COR-L47 (cell line): ENCODE results near the gene TAF6.
"Not testable (repeated sequence)": the region's sequence is repeated elsewhere in the genome, so short reads cannot be mapped to it uniquely, and the experiment has no call there.

Experiments
- DNase-seq: peaks from one replicate; lab custom pipeline; 2025; lab: John Stamatoyannopoulos, UW

The TAF6 gene

DNA sequence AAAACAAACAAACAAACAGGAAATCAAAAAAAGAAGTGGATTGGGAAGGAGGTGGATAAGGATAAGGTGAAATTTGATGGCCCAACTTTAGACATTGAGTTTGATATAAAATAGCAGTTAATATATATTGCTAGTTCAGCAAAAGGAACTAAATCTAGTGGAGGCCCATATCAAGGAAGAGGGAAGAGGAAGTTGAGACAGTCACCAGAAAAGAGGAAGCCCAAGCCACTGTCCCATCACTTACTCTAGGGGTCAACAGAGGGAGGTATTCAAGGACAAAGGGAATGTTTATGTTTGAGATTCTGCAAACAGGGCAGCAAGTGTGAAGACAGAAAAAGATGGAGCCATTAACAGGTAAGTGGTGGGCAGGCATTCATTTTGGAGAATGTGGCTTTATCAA lies 33.2 kb upstream of the TAF6 start:
- DNase-seq: no peak

DNA sequence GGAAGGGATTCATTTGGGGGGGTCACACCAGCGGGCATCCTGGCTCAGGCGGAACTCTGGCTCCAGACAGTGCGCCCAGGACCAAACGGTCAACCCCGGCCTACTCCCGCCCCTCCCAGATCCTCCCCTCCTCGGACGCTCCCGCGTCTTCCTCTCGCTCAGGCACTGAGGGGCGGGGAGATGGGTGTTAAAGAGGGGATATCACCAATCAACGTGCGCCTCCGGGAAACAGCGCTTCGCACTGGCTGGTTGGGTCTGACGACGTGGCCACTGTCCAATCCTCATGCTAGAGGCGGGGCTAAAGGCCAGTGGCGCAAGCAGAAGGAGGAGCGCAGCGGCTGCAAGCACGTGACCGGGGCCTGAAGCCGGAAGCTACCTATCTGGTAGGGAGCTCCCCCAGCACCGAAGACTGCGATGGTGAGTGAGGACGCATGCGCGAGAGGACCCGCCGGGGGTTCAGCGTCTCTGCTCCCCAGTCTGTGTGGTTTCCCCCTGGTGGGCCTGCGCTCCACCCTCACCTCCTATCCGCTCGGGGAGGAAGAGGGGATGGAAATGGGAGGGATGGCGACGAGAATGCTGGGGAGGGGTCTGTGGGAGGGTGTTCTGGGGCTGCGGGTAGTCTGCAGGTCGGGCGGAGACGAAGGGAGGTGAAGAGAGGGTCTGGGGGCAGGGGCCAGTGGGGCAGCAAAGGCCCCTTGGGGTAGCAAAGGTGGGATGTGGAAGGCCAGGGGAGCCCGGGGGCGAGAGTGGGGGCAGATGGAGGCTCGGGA lies 29.6 kb upstream of the TAF6 start, which contains the start of gene LAMTOR4:
Gene LAMTOR4, plus strand, starts transcription at position 360 of the 770 bp plus-strand sequence. Its CDS starts 55 bp downstream, at position 415.
- DNase-seq: peak; percentile 99

DNA sequence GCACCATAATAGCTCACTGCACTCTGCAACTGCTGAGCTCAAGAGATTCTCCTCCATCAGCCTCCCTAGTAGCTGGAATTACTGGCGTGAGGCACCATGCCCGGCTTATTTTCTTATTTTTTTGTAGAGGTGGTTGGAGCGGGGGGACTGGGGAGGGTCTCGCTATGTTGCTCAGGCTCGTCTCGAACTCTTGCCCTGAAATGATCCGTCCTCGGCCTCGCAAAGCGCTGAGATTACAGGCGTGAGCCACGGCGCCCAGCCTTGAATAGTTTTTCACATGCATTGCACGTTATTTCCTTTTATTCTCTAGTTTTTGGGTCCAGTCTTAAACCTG lies 29.0 kb upstream of the TAF6 start:
- DNase-seq: no peak

DNA sequence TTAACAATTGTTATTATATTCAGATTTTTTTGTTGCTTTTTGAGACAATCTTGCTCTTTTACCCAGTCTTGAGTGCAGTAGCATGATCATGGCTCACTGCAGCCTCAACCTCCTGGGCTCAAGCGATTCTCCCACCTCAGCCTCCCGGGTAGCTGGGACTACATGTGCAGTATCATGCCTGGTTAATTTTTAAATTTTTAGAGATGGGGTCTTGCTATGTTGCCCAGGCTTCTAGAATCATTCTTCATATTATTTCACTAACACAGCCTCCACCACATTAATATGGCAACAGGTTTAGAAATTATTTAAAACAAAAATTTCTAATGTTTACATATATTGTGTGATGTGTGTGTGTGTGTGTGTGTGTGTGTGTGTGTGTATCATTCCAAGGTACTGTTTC lies 28.1 kb upstream of the TAF6 start:
- DNase-seq: no peak

DNA sequence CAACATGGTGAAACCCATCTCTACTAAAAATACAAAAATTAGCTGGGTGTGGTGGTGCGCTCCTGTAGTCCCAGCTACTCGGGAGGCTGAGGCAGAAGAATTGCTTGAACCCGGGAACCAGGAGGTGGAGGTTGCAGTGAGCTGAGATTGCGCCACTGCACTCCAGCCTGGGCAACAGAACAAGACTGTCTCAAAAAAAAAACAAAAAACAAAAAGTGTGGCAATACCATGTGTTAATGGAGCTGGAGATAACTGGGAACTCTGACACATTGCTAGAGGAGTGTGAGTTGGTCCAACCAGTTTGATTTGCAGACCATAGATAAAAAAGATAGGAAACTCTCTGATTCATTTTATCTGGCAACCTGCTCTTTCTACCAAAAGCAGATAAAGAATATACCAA lies 27.2 kb upstream of the TAF6 start:
- not testable (repeated sequence) for DNase-seq

DNA sequence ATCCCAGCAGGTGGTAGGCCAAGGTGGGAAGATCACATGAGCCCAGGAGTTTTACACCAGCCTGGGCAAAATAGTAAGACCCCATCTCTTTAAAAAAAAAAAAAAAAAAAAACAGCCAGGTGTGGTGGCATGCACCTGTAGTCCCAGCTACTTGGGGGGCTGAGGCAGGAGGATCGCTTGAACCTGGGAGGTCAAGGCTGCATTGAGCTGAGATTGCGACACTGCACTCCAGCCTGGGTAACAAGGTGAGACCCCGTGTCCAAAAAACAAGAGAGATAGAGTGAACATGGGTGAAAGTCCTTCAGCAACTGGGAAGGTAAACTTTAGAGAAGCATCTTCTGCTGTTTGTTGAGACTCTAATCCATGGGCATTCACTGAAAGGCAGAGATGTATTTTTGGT lies 23.3 kb upstream of the TAF6 start:
- no peak for DNase-seq

DNA sequence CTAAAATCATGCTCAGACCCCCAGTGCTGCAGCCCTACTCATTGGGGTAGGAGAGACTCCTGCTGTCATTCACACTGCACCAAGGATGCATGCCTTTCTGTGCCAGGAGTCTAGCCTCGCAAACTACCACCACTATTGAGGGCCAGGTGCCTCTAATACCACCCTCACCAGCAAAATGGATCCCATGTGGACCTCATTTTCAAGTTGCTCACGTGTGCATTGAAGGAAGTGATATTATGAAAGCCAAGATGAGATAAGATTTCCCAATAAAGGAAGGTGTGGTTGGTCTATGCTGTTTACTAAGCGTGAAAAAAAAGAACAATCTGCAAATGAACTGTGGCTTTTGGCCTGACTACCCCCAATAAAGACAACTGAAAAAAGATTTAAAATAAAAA lies 22.4 kb upstream of the TAF6 start:
- no peak for DNase-seq

DNA sequence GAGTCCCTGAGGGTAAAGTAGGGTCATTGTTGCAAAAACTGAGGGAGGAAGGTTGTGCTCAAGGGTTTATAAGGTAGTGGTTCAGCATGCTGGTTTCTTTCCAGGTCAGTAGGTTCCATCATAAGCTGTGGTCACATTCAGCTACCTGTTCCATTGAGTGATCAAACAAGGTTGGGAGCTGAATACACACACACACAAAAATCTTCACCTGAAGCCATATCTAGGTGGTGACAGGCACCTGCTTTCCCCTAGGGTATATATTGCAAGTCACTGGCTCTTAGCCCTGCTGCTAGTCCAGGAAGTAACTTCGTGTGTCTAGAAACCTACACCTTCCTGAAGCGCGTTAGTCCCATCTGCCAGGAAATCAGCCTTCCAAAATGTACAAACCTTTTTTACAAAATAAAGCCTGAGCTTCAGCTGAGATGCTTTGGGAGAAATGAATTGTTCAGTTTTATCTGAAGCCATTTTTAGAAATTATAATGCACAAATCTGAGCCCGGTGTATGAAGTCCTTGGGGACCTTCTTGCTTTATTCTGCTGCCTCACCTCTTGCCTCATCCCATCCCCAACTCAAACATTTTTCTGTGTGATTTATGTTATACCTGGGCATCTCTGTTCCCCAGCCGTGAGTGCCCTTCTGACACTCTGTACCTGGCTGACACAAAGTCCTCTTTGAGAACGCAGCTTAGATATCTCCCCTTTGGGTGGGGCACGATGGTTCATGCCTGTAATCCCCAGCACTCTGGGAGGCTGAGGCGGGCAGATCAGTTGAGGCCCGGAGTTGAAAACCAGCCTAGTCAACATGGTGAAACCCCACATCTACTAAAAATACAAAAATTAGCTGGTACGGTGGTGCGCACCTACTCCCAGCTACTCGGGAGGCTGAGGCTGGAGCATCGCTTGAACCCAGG lies 18.9 kb upstream of the TAF6 start:
- no peak for DNase-seq

DNA sequence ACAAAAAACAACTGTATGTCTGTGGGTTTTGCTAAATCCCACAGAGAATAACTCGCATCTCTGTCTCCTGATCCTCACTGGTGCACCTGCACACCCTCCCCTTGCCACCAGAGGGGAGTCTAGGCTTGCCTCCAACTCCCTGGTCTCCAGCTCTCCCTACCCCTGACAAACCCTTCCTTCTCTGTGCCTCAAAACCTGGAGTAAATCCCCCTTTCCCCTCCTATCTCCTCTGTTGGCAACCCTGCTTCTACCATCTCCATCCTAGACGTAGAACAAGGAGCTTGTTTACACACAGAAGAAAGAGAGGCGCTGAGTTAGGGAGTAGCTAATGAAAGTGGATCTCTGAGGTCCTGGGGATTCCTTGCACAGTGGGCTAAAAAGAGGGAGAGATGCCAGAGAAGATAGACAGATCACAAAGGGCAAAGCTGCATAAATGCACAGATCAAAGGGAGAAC lies 13.6 kb upstream of the TAF6 start:
- DNase-seq: peak; percentile 43

DNA sequence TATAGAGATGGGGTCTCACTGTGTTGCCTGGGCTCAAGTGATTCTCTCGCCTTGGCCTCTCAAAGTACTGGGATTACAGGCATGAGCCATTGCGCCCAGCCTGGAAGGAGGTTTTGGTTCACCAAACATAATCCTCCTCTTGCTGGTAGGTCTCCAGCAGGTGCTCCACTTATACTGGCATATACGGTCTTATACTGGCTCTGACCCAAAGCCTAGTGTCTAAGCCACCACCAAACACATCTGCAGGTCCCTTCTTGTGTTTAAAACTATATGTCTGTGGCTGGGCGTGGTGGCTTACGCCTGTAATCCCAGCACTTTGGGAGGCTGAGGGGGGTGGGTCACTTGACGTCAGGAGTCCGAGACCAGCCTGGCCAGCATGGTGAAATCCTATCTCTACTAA lies 13.0 kb upstream of the TAF6 start:
- no peak for DNase-seq

DNA sequence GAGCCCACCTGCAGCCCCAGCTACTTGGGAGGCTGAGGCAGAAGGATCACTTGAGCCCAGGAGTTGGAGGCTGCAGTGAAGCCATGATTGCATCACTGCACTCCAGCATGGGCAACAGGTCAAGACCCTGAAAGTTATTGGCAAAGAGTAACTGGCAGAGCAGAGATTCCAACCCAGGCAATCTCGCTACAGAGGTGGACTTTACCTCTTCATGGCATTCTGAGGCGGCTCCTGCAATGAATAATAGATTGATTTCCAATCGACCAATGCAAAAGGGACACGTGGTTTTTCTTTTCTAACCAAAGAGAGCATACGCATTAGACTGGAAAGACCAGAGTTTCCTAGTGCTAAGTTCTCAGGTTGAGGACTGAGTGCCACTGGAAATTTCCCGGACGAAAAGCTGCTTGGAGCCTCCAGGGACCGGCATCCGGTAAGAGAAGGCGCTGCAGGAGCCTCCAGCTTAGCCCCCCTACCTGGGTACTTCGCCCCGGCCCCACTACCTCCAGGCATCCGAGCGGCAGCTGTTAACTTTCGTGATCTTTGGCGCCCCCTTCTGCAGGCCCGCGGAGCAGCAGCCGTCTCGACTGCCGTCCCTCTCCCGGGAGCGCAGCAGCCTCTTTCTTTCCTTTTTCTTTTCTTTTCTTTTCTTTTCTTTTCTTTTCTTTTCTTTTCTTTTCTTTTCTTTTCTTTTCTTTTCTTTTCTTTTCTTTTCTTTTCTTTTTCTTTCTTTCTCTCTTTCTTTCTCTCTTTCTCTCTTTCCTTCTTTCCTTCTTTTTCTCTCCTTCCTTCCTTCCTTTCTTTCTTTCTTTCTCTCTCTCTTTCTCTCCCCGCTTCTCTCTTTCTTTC lies 11.7 kb upstream of the TAF6 start:
- DNase-seq: peak; percentile 46

DNA sequence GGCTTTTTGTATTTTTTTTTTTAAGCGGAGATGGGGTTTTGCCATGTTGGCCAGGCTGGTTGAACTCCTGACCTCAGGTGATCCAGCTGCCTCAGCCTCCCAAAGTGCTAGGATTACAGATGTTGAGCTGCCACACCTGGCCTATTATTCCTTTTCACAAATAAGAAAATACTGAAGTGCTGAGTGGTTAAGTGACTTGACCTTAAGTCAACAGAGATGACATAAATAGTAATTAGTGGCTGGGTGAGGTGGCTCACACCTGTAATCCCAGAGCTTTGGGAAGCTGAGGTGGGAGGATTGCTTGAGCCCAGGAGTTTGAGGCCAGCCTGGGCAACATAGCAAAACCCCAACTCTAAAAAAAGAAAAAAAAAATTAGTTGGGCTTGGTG lies 11.1 kb upstream of the TAF6 start:
- DNase-seq: not testable (repeated sequence)

DNA sequence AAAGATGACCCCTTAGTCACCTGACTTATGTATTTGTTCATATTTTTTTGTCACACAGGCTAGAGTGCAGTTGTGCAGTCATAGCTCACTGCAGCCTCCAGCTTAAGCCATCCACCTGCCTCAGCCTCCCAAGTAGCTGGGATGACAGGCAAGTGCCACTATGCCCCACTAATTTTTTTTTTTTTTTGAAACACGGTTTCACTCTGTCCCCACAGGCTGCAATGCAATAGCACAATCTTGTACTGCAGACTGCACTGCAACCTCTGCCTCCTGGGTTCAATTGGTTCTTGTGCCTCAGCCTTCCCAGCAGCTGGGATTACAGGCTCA lies 9.4 kb upstream of the TAF6 start:
- DNase-seq: no peak

DNA sequence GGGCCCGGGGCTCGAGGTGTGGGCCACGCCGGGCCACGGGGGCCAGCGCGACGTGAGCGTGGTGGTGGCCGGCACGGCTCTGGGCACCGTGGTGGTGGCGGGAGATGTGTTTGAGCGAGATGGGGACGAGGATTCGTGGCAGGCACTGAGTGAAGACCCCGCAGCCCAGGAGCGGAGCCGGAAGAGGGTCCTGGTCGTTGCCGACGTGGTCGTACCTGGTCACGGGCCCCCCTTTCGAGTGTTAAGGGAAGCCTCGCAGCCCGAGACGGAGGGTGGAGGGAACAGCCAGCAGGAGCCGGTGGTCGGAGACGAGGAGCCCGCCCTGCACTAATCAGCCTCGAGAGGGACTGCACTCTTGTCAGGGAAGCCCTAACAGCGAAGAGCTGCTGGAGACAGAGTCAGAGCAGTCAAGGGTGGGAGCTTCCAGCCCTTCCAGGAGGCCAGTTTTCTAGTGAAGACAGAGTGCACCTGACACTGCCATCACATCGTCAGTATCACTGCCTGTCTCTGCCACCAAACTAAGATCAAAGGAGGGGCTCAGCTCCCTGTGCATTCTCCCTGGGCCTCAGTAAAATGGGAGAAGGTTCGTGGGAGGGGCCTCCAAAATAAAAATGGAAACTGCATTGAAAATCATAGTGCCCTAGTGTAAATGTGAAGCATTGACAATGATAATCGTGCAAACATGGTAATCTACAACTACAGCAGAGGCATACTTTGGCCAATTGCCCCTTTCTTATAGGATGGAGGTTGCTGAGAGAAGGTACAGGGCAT lies 8.9 kb upstream of the TAF6 start:
- DNase-seq: no peak

DNA sequence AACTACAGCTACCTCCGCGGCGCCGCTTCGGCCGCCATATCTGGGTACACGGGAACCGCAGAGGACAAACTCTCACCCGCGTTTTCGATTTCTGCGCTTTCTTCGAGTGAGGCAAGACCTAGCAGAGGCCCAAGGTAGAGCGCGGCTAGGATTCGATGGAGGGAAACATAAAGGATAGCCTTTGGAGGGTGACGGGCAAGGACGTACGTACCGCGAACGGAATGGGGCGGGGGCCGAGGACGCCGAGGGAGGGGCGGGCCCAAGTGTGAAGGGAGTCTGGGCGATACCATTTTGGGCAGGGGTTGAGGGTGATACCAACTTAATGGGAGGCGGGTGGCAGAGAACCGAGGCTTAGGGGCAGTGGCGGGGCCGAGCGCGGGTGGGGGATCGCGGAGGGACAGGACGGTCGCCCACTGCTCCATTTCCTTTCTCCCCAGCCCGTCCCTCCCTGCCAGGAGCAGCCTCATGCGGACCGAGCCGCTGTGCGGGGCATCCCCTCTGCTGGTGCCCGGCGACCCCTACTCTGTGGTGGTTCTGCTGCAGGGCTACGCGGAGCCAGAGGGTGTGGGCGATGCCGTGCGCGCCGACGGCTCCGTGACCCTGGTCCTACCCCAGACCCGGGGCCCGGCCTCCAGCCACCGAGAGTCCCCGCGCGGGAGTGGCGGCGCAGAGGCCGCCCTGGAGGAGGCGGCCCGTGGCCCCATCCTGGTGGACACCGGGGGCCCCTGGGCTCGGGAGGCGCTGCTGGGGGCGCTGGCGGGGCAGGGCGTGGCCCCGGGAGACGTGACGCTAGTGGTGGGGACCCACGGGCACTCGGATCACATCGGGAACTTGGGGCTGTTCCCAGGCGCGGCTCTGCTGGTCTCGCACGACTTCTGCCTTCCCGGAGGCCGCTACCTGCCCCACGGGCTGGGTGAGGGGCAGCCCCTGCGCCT lies 8.0 kb upstream of the TAF6 start, which contains the start of gene MBLAC1:
Gene MBLAC1, plus strand, starts transcription at position 37 of the 935 bp plus-strand sequence. Its CDS starts 429 bp downstream, at position 466.
- peak; percentile 87 for DNase-seq

DNA sequence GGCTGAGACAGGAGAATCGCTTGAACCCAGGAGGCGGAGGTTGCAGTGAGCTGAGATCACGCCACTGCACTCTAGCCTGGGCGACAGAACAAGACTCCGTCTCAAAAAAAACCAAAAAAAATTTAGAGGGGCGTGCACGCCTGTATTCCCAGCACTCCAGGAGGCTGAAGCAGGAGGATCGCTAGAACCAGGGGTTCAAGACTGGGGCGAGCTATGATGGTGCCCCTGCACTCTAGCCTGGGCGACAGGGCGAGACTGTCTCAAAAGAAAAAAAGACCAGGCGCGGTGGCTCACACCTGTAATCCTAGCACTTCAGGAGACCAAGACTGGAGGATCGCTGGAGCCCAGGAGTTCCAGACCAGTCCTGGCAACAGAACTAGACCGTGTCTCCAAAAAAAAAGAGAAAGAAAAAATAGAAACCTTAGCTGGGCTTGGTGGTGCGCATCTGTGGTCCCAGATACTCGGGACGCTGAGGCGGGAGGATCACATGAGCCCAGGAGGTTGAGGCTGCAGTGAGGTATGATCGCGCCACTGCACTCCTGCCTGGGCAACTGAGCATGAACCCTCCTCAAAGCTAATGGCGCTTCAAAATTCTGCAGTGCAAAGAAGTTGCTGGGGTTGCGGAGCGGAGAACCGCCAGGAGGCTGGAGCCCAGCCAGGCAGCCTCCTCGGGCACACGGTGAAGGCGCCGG lies 7.2 kb upstream of the TAF6 start:
- DNase-seq: no peak

DNA sequence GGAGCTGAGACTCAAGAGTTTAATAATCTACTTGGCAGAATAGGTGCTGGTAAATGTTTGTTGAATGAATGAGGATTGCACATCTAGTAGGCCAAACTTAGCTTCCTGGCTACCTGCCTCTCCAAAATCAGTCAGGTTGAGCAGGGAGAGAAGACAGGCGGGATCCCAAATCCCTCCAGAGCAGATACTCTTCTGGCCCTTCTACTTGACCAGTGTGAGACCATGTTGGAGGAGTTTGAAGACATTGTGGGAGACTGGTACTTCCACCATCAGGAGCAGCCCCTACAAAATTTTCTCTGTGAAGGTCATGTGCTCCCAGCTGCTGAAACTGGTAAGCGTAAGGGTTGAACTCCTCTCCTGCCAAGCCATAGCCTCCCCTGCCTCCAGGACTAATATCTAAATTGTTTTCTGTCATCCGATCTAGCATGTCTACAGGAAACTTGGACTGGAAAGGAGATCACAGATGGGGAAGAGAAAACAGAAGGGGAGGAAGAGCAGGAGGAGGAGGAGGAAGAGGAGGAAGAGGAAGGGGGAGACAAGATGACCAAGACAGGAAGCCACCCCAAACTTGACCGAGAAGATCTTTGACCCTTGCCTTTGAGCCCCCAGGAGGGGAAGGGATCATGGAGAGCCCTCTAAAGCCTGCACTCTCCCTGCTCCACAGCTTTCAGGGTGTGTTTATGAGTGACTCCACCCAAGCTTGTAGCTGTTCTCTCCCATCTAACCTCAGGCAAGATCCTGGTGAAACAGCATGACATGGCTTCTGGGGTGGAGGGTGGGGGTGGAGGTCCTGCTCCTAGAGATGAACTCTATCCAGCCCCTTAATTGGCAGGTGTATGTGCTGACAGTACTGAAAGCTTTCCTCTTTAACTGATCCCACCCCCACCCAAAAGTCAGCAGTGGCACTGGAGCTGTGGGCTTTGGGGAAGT lies 5.4 kb upstream of the TAF6 start:
- no peak for DNase-seq

DNA sequence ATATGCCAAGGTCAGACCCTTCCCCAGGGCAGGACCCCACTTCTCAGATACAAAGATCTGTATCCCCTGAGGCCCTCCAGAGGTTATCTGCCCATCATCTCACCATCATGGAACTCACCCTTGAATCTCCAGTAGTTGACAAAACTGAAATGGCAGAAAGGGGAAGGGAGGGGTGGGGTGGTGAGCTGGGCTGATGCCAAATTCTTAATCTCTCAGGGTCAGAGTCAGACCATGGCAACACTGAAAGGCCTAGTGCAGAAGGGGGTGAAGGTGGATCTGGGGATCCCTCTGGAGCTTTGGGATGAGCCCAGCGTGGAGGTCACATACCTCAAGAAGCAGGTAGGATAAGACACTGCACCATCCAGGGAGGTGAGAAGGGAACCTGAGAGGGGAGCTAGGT lies 3.4 kb upstream of the TAF6 start:
- DNase-seq: no peak

DNA sequence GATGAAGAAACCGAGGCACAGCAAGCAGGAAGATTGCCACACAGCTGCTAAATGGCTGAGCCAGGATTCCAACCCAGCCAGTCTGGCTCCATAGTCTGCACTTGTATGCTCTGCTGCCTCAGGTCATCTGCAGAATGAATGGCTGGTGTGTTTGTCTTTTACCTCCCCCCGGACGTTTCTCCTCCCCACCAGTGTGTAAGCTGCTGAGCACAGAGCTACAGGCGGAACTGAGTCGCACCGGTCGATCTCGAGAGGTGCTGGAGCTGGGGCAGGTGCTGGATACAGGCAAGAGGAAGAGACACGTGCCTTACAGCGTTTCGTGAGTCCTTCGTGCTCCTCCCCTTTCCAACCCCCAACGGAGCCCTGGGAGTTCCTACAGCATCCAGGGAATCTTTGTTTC lies 2.9 kb upstream of the TAF6 start:
- peak; percentile 63 for DNase-seq
